ENCODE measurements around the gene NR6A1. TPM values are rescaled to one million over a fixed set of nuclear protein-coding genes. Genes with fewer than 3 reads are reported as not detected.

Gene NR6A1
- total and polyA plus RNA-seq, 2 of the 13 experiments (the other 11 are each of a cell fraction or from before 2014, with no cell fraction given), result 28.1 to 31.5 TPM

DNA sequence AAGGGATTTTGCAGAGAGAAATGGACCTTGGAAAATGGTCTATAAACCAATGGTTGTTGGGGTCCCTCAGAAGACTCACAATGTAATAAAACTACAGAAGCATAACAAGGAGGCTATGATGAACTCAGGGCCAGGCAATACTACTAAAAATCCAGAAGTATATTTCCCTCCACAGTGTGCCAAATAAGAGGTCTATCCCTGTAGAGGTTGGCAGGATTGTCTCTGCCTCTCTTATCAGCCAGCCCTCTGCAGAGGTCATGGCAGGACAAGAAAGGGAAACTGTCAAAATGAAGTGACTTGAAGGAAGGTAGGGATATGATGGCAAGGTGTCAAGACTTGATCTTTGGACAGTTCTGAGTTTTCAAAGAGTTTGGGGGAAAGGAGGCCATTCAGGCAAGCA, 148.2 kb downstream of the NR6A1 start:
- no peak for DNase-seq (ENCODE audit: low spot score)
- CTCF ChIA-PET (ENCODE audit: low intra/inter-chr PET ratio, low total read pairs), result interaction anchor here (3.1 kb wide), 1 partner anchor 89 kb away, joined by 12 read pairs; no protein-coding TSS in a partner anchor
- H3K27me3 ChIP-seq (ENCODE audit: control insufficient read depth in 1 of 2, insufficient read depth in 2 of 2, low read length in 2 of 2), result no peaks in the 10 kb centered on the region
- no peaks in the 10 kb centered on the region for H3K9me3 ChIP-seq (ENCODE audit: low read length)
- TF ChIP-seq ZKSCAN5 (CRISPR knock-in tag; IDR thresholded peaks at IDR 0.05) (no peak), GFI1 (CRISPR knock-in tag; IDR thresholded peaks at IDR 0.05; ENCODE audit: borderline replicate concordance) (no peak), ZFP1 (CRISPR knock-in tag; IDR thresholded peaks at IDR 0.05) (no peak), THAP11 (CRISPR knock-in tag; IDR thresholded peaks at IDR 0.05) (no peak), ONECUT2 (CRISPR knock-in tag; IDR thresholded peaks at IDR 0.05) (no peak), RARG (CRISPR knock-in tag; IDR thresholded peaks at IDR 0.05; ENCODE audit: low read depth) (no peak), RCOR2 (CRISPR knock-in tag; IDR thresholded peaks at IDR 0.05) (no peak)
- TF ChIP-seq, protein P1, sequence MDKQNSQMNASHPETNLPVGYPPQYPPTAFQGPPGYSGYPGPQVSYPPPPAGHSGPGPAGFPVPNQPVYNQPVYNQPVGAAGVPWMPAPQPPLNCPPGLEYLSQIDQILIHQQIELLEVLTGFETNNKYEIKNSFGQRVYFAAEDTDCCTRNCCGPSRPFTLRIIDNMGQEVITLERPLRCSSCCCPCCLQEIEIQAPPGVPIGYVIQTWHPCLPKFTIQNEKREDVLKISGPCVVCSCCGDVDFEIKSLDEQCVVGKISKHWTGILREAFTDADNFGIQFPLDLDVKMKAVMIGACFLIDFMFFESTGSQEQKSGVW (CRISPR knock-in tag; IDR thresholded peaks at IDR 0.05; ENCODE audit: borderline replicate concordance), result no peak
- H3K4me1 ChIP-seq (ENCODE audit: insufficient read depth, low read length), result peaks cover 19% of the 10 kb centered on the region; the same call in 1 of the 2 replicates
- H3K27ac ChIP-seq (ENCODE audit: extremely low read length, insufficient read depth, low read length), result no peak overlapping the region
- no peaks in the 10 kb centered on the region for H3K79me2 ChIP-seq (ENCODE audit: insufficient read depth, low read length)
- in situ Hi-C loops (cut with HindIII; ENCODE audit: extremely low pct_ligation_motif_present, low pct_unique_long_range_greater_than_20kb), result no loop called here
- no peak overlapping the region for H3K9ac ChIP-seq (ENCODE audit: insufficient read depth, low read depth, low read length)
- H3K36me3 ChIP-seq (replicated peaks in 1 of 2; ENCODE audit: control insufficient read depth in 1 of 2, insufficient read depth in 2 of 2, low read length in 2 of 2), result no peaks in the 10 kb centered on the region
- no peak overlapping the region for H2AFZ ChIP-seq (ENCODE audit: low read length)
- H3K4me2 ChIP-seq (ENCODE audit: low read depth, low read length), result no peak overlapping the region
- no peak for ATAC-seq
- no peak for FAIRE-seq
- no peak overlapping the region for H3K4me3 ChIP-seq (replicated peaks in 1 of 3; ENCODE audit: insufficient read depth in 1 of 3, low read depth in 2 of 3, low read length in 3 of 3)
- intact Hi-C loops (cut with micrococcal nuclease; ENCODE audit: unreplicated experiment), result no loop called here
- 0 out of 2 replicates have a peak, but pooled peaks cover under 1% of the 10 kb centered on the region for H4K20me1 ChIP-seq (ENCODE audit: insufficient read depth, low read length)
- POLR2A ChIA-PET, result no interaction called here
- BruUV-seq (replicated peaks), result no TSS peak
